ENCODE results near the gene INSL3. TPM values are rescaled to one million over a fixed set of nuclear protein-coding genes. Genes with fewer than 3 reads are reported as not detected.

Gene INSL3
- total and polyA plus RNA-seq, 2 of the 13 experiments (the other 11 are each of a cell fraction or from before 2014, with no cell fraction given): 0.30 TPM; not detected in 1

GRCh38 chr19:17855280-17856152 lies 34.2 kb upstream of the INSL3 start (continued):
- no peak for TF ChIP-seq NR2C2 (CRISPR knock-in tag; IDR thresholded peaks at IDR 0.05; ENCODE audit: borderline replicate concordance)
- TF ChIP-seq SNAPC5 (CRISPR knock-in tag; IDR thresholded peaks at IDR 0.05; ENCODE audit: borderline replicate concordance): no peak
- no peak for TF ChIP-seq ZNF644 (CRISPR knock-in tag; IDR thresholded peaks at IDR 0.05; ENCODE audit: low read depth)
- no peak for TF ChIP-seq MTF2 (CRISPR knock-in tag; IDR thresholded peaks at IDR 0.05; ENCODE audit: borderline replicate concordance)
- TF ChIP-seq THAP11 (CRISPR knock-in tag; IDR thresholded peaks at IDR 0.05): peak; percentile 63
- no peak for TF ChIP-seq ZFP82 (CRISPR knock-in tag; IDR thresholded peaks at IDR 0.05; ENCODE audit: borderline replicate concordance)
- no peak for TF ChIP-seq ZNF563 (CRISPR knock-in tag; IDR thresholded peaks at IDR 0.05)
- TF ChIP-seq ZMYM4 (CRISPR knock-in tag; IDR thresholded peaks at IDR 0.05): no peak
- TF ChIP-seq ZNF570 (CRISPR knock-in tag; IDR thresholded peaks at IDR 0.05; ENCODE audit: borderline replicate concordance): no peak
- no peak for TF ChIP-seq ZBTB33 (CRISPR knock-in tag; IDR thresholded peaks at IDR 0.05)
- TF ChIP-seq MXD4 (CRISPR knock-in tag; IDR thresholded peaks at IDR 0.05): 0 out of 2 replicates have a peak, but pooled peaks have one; percentile 45
- TF ChIP-seq LCORL (IDR thresholded peaks at IDR 0.05): no peak
- TF ChIP-seq LCORL (CRISPR knock-in tag; IDR thresholded peaks at IDR 0.05): peak; percentile 51; the same call in 1 of the 2 replicates
- no peak for TF ChIP-seq ZNF772 (CRISPR knock-in tag; IDR thresholded peaks at IDR 0.05)
- no peak for TF ChIP-seq ZNF782 (CRISPR knock-in tag; IDR thresholded peaks at IDR 0.05; ENCODE audit: borderline replicate concordance)
- no peak for TF ChIP-seq POLR2AphosphoS2 (IDR thresholded peaks at IDR 0.05; ENCODE audit: low read depth, low read length)
- no peak for TF ChIP-seq ZHX1 (CRISPR knock-in tag; IDR thresholded peaks at IDR 0.05; ENCODE audit: low read depth)
- TF ChIP-seq BORCS8-MEF2B (CRISPR knock-in tag; IDR thresholded peaks at IDR 0.05): 0 out of 2 replicates have a peak, but pooled peaks have one; percentile 49
- no peak for TF ChIP-seq ZNF552 (CRISPR knock-in tag; IDR thresholded peaks at IDR 0.05; ENCODE audit: borderline replicate concordance)
- no peak for TF ChIP-seq EHMT2 (IDR thresholded peaks at IDR 0.05; ENCODE audit: borderline replicate concordance, low read depth, low read length)
- TF ChIP-seq ATF2 (CRISPR knock-in tag; IDR thresholded peaks at IDR 0.05): no peak
- TF ChIP-seq NCOA5 (CRISPR knock-in tag; IDR thresholded peaks at IDR 0.05): no peak
- TF ChIP-seq CEBPB (IDR thresholded peaks at IDR 0.05; ENCODE audit: borderline replicate concordance, low read depth, low read length): no peak
- TF ChIP-seq HDAC6 (IDR thresholded peaks at IDR 0.05; ENCODE audit: low read depth, low read length): no peak
- TF ChIP-seq IKZF1 (IDR thresholded peaks at IDR 0.05): no peak
